Measurements from ENCODE around the gene TEDC1.

TEDC1 gene

GRCh38 chr14:105456736-105457617 lies 34.1 kb upstream of the TEDC1 start:
- DNase-seq (ENCODE audit: low read depth in 2 of 3, low spot score in 1 of 3): no peak

- no peak for DNase-seq (ENCODE audit: low read depth in 2 of 3, low spot score in 1 of 3)
Observed at GRCh38 chr14:105458010-105458409, 33.0 kb upstream of the TEDC1 start.

- DNase-seq (ENCODE audit: low read depth in 2 of 3, low spot score in 1 of 3): no peak
Observed at GRCh38 chr14:105458571-105458970, 32.5 kb upstream of the TEDC1 start.

GRCh38 chr14:105460116-105460515 lies 30.9 kb upstream of the TEDC1 start:
- DNase-seq (ENCODE audit: low read depth in 2 of 3, low spot score in 1 of 3): no peak

GRCh38 chr14:105460616-105461015 lies 30.4 kb upstream of the TEDC1 start:
- DNase-seq (ENCODE audit: low read depth in 2 of 3, low spot score in 1 of 3): no peak

- DNase-seq (ENCODE audit: low read depth in 2 of 3, low spot score in 1 of 3): no peak
Observed at GRCh38 chr14:105461903-105462302, 29.1 kb upstream of the TEDC1 start.

GRCh38 chr14:105464501-105464900 lies 26.5 kb upstream of the TEDC1 start:
- DNase-seq (ENCODE audit: low read depth in 2 of 3, low spot score in 1 of 3): no peak

- DNase-seq (ENCODE audit: low read depth in 2 of 3, low spot score in 1 of 3): no peak
Observed at GRCh38 chr14:105465209-105466031, 25.6 kb upstream of the TEDC1 start.

- DNase-seq (ENCODE audit: low read depth in 2 of 3, low spot score in 1 of 3): no peak
Observed at GRCh38 chr14:105466531-105467248, 24.4 kb upstream of the TEDC1 start.

GRCh38 chr14:105467249-105467941 lies 23.7 kb upstream of the TEDC1 start:
- DNase-seq (ENCODE audit: low read depth in 2 of 3, low spot score in 1 of 3): no peak

- DNase-seq (ENCODE audit: low read depth in 2 of 3, low spot score in 1 of 3): no peak
Observed at GRCh38 chr14:105467942-105468471, 23.0 kb upstream of the TEDC1 start.

GRCh38 chr14:105468621-105469241 lies 22.3 kb upstream of the TEDC1 start:
- no peak for DNase-seq (ENCODE audit: low read depth in 2 of 3, low spot score in 1 of 3)

- no peak for DNase-seq (ENCODE audit: low read depth in 2 of 3, low spot score in 1 of 3)
Observed at GRCh38 chr14:105469456-105470349, 21.3 kb upstream of the TEDC1 start.

- DNase-seq (ENCODE audit: low read depth in 2 of 3, low spot score in 1 of 3): no peak
Observed at GRCh38 chr14:105470350-105471296, 20.4 kb upstream of the TEDC1 start.

GRCh38 chr14:105471297-105471821 lies 19.7 kb upstream of the TEDC1 start:
- DNase-seq (ENCODE audit: low read depth in 2 of 3, low spot score in 1 of 3): no peak

- no peak for DNase-seq (ENCODE audit: low read depth in 2 of 3, low spot score in 1 of 3)
Observed at GRCh38 chr14:105471823-105472485, 19.1 kb upstream of the TEDC1 start.

- no peak for DNase-seq (ENCODE audit: low read depth in 2 of 3, low spot score in 1 of 3)
Observed at GRCh38 chr14:105472486-105472991, 18.5 kb upstream of the TEDC1 start.

Data from stimulated activated CD4-positive, alpha-beta T cell treated with anti-CD3 and anti-CD28 coated beads, Interleukin-12 subunit alpha, Interleukin-12 subunit beta, amount 100 ng/mL, for 48 hours (primary cell).